Measurements from ENCODE around the gene PLAAT1.

Gene PLAAT1

GRCh38 chr3:193240850-193241706 is at the start of gene PLAAT1:
PLAAT1 (plus strand) TSS chr3:193241222; CDS start chr3:193255651, 14,429 bp downstream.
- peak; percentile 19 for DNase-seq
- in situ Hi-C loops (cut with HindIII; ENCODE audit: low pct_ligation_motif_present, low pct_unique_long_range_greater_than_20kb, low sequenced_read_pairs), result no loop called here

GRCh38 chr3:193194371-193194770 is 46.7 kb upstream of the PLAAT1 start:
- DNase-seq, result no peak
- in situ Hi-C loops (cut with HindIII; ENCODE audit: low pct_ligation_motif_present, low pct_unique_long_range_greater_than_20kb, low sequenced_read_pairs), result no loop called here

- DNase-seq, result no peak
- in situ Hi-C loops (cut with HindIII; ENCODE audit: low pct_ligation_motif_present, low pct_unique_long_range_greater_than_20kb, low sequenced_read_pairs), result no loop called here
Observed at GRCh38 chr3:193196746-193197145, 44.3 kb upstream of the PLAAT1 start.

- in situ Hi-C loops (cut with HindIII; ENCODE audit: low pct_ligation_motif_present, low pct_unique_long_range_greater_than_20kb, low sequenced_read_pairs), result no loop called here
- DNase-seq, result no peak
Observed at GRCh38 chr3:193207290-193208273, 33.4 kb upstream of the PLAAT1 start.

GRCh38 chr3:193210618-193211017 is 30.4 kb upstream of the PLAAT1 start:
- in situ Hi-C loops (cut with HindIII; ENCODE audit: low pct_ligation_motif_present, low pct_unique_long_range_greater_than_20kb, low sequenced_read_pairs), result no loop called here
- DNase-seq, result no peak

- in situ Hi-C loops (cut with HindIII; ENCODE audit: low pct_ligation_motif_present, low pct_unique_long_range_greater_than_20kb, low sequenced_read_pairs), result no loop called here
- no peak for DNase-seq
Observed at GRCh38 chr3:193211173-193211572, 29.8 kb upstream of the PLAAT1 start.

- DNase-seq, result no peak
- in situ Hi-C loops (cut with HindIII; ENCODE audit: low pct_ligation_motif_present, low pct_unique_long_range_greater_than_20kb, low sequenced_read_pairs), result no loop called here
Observed at GRCh38 chr3:193211984-193212383, 29.0 kb upstream of the PLAAT1 start.

- DNase-seq, result no peak
- in situ Hi-C loops (cut with HindIII; ENCODE audit: low pct_ligation_motif_present, low pct_unique_long_range_greater_than_20kb, low sequenced_read_pairs), result no loop called here
Observed at GRCh38 chr3:193212844-193213243, 28.2 kb upstream of the PLAAT1 start.

GRCh38 chr3:193214445-193214844 is 26.6 kb upstream of the PLAAT1 start:
- in situ Hi-C loops (cut with HindIII; ENCODE audit: low pct_ligation_motif_present, low pct_unique_long_range_greater_than_20kb, low sequenced_read_pairs), result no loop called here
- DNase-seq, result no peak

- in situ Hi-C loops (cut with HindIII; ENCODE audit: low pct_ligation_motif_present, low pct_unique_long_range_greater_than_20kb, low sequenced_read_pairs), result no loop called here
- DNase-seq, result no peak
Observed at GRCh38 chr3:193225302-193226125, 15.5 kb upstream of the PLAAT1 start.

- DNase-seq, result no peak
- in situ Hi-C loops (cut with HindIII; ENCODE audit: low pct_ligation_motif_present, low pct_unique_long_range_greater_than_20kb, low sequenced_read_pairs), result no loop called here
Observed at GRCh38 chr3:193228206-193228605, 12.8 kb upstream of the PLAAT1 start.

GRCh38 chr3:193229851-193230420 is 11.1 kb upstream of the PLAAT1 start:
- in situ Hi-C loops (cut with HindIII; ENCODE audit: low pct_ligation_motif_present, low pct_unique_long_range_greater_than_20kb, low sequenced_read_pairs), result no loop called here
- no peak for DNase-seq

GRCh38 chr3:193230610-193231009 is 10.4 kb upstream of the PLAAT1 start:
- no peak for DNase-seq
- in situ Hi-C loops (cut with HindIII; ENCODE audit: low pct_ligation_motif_present, low pct_unique_long_range_greater_than_20kb, low sequenced_read_pairs), result no loop called here

GRCh38 chr3:193231201-193231600 is 9.8 kb upstream of the PLAAT1 start:
- no peak for DNase-seq

GRCh38 chr3:193236599-193236998 is 4.4 kb upstream of the PLAAT1 start:
- in situ Hi-C loops (cut with HindIII; ENCODE audit: low pct_ligation_motif_present, low pct_unique_long_range_greater_than_20kb, low sequenced_read_pairs), result no loop called here
- DNase-seq, result no peak

More at GRCh38 chr3:193231201-193231600, 9.8 kb upstream of the PLAAT1 start:
- in situ Hi-C loops (cut with HindIII; ENCODE audit: low pct_ligation_motif_present, low pct_unique_long_range_greater_than_20kb, low sequenced_read_pairs), result no loop called here

GRCh38 chr3:193237030-193237429 is 4.0 kb upstream of the PLAAT1 start:
- no peak for DNase-seq
- in situ Hi-C loops (cut with HindIII; ENCODE audit: low pct_ligation_motif_present, low pct_unique_long_range_greater_than_20kb, low sequenced_read_pairs), result no loop called here

GRCh38 chr3:193240436-193240849 is 579 bp upstream of the PLAAT1 start:
- no peak for DNase-seq
- in situ Hi-C loops (cut with HindIII; ENCODE audit: low pct_ligation_motif_present, low pct_unique_long_range_greater_than_20kb, low sequenced_read_pairs), result no loop called here

- in situ Hi-C loops (cut with HindIII; ENCODE audit: low pct_ligation_motif_present, low pct_unique_long_range_greater_than_20kb, low sequenced_read_pairs), result no loop called here
- DNase-seq, result no peak
Observed at GRCh38 chr3:193241716-193242115, 694 bp downstream of the PLAAT1 start.
